Stimulated activated CD8-positive, alpha-beta memory T cell treated with anti-CD3 and anti-CD28 coated beads, Interleukin-2, amount 100 ng/mL, for 1 hour (primary cell): ENCODE measurements around the gene CACNA2D1.

ENCODE experiments used
- DNase-seq, 2 donors: peaks; one replicate each; pipeline ENCODE4 v3.0.0-alpha.2; 2020; ENCODE audit warnings: low read depth in 2 of 2

CACNA2D1 gene

DNA sequence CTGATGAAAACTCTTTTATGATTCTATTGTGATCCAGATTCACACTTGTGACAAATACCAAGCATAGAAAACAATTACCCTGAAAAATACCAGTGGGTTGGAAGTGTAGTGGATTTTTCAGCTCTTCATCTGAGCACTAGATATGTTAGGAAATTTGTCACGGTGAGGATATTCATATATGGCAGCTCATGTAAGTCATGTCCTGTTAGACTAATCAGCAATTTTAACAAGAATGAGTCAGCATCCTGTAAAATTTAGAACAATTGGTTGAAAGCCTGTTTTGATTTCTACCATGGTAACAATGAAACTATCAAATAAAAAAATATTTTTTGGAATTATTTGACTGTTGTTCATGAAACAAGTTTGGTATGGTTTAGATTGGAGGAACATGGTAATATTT, 334.3 kb downstream of the CACNA2D1 start:
- DNase-seq, result no peak

DNA sequence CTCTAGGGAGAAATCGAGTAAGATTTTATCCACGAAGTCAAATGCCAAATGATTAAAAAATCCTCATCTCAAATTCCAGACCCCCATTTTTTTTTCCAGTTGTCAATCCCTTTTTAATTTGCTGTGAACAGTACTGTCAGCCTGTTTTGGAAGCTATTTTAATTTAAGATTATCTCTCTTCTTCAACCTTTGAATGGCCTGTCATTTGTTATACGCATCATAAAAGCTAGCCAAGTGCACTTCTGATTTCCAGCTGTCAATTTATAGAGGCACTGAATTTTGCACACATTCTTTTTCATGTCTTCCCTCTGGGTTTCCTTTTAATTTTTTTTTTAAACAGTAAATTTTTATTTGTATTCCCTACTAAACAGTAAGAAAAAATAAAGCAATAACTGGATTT, 337.4 kb downstream of the CACNA2D1 start:
- DNase-seq, result no peak

DNA sequence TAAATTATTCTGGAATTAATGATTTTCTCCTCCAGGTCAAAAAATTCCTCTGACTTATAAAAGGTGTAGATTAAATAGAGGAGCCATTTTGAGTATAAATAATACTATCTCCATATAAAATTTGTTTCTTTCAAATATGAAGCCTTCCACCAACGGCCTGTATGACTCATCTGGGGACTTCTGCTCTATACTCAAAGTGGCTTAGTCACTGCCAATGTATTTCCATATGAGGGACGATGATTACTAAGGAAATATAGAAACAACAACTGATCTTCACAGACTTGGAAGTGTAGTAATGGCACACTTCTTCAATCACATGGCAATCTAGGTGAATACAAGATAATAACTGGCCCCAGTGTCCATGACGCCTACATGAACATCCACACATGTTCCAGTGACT, 338.1 kb downstream of the CACNA2D1 start:
- no peak for DNase-seq

DNA sequence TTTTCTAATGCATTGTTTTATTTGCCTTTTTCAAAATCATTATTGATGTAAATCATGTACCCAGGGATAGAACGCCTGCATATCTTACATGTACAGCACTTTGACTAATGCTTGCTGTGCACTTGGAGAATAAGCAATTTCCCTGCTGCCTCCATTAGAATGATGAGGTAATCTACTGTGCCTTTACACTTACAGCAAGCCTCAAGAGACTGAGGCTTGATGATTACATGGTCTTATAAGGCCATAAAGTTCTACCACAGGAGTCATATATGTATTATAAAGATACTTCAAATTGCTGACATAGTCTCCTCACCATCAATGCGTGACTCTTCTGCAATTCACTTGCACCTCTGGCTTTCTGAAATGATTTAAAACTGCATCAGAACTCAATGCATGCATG, 345.2 kb downstream of the CACNA2D1 start:
- no peak for DNase-seq

DNA sequence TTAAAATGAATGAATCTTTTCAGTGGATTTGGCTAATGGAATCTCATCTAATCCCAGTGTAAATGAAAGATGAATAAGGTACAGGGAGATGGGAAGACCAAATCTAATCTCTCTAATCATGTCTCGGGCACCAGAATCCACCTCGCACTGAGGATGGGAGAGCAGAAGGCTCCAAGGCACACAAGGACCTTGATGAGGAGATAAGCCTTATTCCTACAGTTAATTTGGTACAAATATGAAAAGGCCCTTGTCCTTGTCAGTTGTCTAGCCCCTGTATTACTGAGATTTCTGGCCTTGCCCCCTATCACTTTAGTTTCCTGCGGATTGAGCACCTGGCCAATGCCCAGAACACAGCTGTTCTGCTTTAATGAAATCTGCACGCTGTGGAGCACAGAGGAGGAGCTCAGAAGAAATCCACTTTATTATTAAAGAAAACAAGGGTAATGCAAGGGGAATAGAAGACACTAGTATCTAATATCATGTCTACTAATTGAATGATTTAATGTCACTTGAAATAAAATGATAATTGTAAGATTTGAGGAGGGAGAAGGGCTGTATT, 352.4 kb downstream of the CACNA2D1 start:
- DNase-seq, result no peak

DNA sequence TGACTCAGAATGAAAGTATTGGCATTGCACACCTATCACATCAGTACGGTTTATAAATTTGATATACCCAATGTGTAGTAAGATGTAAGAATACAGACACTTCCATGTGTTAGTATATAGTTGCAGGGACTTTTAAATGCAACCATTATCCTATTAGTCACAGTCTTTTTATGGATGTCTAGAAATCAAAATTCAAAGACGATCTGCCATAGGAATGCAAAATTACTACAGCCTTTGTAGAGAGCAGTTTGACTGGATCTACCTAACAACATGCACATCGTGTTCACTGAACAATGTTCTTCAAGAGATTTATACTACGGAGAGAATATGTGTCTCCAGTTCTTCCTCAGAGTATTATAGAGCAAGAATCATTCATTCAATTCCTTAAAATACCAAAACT, 356.5 kb downstream of the CACNA2D1 start:
- DNase-seq, result no peak

DNA sequence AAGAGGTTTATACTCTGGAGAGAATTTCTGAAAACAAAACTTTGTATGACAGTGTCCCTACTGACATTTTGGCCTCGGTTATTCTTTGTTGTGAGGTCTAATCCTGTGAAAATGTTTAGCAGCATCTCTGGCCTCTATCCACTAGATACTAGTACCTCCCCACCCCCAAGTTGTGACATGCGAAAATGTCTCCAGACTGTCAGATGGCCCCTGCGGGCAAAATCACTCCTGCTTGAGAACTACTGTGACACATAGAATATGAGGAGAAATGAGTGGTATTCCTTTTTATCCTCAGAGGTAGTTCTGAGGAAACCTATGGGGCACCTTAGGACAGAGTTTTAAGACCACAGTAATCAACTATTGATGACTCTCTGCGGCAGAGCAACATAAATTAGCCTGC, 358.5 kb downstream of the CACNA2D1 start:
- no peak for DNase-seq

DNA sequence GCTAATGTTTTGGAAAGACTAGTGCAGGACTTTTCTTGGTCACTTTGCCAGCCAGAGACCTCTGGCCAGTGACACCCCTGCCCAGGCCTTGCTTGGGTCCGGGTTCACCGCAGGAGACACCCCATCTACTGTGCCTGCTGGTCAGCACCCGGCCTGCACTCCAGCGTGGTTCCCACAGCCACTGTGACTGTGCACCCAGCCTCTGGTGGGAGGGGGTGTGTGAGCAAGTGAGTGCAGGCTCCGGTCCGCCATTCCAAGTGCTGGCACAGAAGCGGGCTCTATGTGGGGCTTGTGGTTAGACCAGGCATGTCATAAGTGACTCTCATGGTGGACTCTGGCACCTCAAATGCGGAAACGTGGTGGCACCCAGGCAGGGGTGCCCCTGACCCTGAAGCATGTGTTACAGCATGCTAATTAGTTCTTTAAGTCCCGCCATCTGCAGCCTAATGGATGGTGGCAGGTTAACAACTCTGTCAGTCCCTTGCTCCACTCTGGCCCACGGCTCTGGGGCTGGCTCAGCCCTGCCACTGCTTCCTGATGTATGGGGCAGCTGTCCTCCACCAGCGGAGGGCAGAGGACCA, 361.8 kb downstream of the CACNA2D1 start:
- no peak for DNase-seq

DNA sequence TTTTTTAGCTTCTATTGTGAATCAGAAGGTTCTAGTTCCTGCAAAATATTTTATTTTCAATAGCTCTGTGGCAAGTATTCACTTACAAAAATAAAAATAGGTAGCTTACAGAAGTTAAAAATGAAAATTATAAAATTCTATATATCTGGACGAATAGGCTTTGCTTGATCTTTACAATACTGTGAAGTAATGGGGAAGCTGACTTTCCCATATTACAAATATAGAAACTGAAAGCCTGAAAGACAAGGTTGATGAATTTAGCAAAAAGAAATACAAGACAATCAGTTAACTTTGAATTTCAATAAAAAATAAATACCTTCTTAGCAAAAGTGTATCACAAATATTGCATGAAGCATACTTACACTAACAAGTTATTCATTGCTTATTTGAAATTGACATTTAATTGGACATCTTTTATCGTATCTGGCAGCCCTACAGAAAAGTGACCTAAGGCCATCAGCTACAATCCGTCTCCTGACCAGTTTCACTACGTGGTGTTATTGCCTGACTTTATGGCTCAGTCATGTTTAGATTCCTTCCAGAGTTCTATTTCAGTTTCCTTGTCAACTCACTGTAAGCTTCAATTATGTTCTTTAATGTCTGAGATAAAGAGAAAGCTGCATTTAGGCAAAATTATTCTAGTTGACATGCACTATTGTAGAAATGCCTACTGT, 363.2 kb downstream of the CACNA2D1 start:
- DNase-seq, result no peak

DNA sequence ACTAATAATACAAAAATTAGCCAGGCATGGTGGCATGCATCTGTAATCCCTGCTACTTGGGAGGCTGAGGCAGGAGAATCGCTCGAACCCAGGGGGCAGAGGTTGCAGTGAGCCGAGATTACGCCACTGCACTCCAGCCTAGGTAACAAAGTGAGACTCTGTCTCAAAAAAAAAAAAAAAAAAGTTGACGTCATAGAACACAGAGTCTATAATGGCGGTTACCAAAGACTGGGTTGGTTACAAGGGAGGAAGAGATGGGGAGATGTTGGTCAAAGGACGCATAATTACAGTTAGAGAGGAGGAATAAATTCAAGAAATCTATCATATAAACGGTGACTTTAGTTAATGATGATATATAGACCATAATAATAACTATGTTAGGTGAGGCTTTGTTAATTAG, 364.1 kb downstream of the CACNA2D1 start:
- no peak for DNase-seq

DNA sequence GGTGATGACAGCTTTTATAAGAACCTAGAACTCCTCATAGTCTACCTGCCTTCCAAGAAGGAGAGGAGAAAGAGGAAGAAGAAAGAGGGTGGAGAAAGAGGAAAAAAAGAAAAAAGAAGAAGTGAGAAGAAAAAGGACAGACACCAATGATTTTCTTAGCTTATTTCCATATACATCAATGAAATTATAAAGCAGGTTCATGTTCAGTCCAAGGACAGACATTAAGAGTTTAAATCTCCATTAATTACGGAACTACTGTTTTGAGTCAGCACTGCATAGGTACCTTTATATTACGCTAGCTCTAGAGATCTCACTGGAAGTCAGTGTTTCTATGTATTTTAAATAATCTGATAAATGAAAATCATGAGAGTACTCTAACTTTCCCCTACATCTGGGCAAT, 364.8 kb downstream of the CACNA2D1 start:
- no peak for DNase-seq

DNA sequence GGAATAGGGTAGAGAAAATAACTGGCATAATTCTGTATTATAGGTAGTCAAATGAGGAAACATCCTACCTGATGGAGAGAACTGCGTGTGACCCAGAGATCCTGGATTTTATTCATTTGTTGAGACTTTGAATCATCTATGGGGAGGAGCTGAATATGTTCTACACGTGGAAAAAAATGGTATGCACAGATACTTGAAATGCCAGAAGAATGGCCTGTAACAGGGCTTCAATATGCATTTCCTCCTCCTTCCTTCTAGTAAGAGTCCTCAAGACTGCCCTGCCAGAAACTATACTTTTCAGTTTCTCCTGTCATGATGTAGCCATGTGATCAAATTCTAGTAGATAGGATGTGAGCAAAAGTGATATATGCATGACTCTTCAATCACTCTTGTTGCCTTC, 372.1 kb downstream of the CACNA2D1 start:
- DNase-seq, result no peak

DNA sequence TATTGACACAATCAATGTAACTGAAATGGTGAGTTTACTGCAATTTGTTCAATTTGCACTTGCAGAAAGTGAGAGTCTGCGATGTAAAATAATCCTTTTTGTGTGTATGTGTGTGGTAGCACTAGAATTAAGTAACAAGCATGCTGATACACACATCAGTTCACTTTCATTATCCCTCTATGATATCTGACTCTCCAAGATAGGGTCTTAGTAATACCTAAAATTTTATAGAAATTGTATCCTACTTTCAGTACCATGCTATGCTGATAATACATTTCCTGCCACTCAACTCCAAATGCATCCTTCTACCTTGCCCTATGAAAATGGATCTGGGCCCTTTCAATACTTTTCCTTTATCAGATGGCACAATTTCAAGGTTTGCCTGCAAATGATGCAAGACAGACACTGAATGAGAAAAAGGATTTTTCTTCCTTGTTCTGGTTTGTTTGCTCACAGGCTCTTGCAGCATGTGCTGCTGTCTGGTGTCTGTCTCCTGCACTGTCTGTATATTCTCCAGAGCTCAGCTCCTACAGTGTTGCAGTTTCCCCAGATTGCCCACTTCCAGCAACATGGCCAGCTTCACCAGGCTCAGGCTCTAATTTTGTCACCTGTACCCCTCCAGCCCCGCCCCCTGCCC, 375.8 kb downstream of the CACNA2D1 start:
- DNase-seq, result no peak

DNA sequence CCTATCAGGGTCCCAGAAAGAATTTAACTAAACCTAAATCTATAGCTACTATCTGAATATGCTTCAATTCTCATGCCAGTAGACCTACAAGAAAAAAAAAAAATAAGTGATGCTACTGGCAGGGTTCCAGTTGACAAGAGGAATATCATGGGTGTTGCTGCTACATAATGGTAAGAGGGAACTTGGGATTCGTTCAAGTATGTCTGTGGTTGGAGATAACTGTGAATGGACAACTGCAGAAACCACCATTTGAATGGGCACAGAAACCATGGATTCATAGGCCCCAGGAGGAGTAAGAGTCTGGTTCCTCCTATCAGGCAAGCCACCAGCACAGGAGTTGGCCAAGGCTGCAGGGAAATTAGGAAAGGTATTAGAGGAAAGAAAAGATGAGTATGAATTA, 386.1 kb downstream of the CACNA2D1 start:
- DNase-seq, result no peak

DNA sequence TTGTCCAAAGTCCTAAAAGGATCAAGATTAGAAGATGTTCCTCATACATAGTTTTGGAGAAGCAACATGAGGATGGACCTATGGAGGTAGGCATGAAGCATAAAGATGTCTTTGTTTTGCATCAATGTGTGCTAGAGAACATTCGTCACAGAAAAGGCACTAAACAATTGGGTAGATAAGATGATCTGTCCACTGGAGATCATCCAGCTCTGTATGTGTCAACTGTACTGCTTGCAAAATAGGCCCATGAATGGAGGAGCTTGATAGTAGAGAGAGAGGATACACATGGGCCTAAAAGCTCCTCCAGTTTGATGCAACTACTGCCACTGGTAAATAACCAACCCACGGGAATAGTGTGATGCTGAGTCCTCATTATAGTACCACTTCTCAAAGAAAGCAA, 387.3 kb downstream of the CACNA2D1 start:
- DNase-seq, result no peak

DNA sequence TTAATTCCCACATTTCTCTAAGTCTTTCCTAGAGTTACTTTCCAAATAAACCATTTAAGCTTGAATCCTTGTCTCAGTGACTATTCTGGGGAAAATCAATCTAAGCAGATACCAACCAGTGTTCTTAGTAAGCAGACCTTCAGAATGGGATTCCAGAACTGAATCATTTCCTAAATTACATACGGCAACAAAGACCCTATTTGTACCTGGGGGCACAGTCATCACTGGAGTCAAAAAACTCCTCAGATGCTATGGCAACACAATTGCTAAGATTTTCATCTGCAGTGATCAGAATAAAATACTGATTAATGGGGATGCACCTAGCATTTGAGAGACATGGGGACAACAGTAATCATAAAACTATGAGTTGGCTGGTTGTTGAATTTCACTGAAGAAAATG, 389.0 kb downstream of the CACNA2D1 start:
- DNase-seq, result no peak

DNA sequence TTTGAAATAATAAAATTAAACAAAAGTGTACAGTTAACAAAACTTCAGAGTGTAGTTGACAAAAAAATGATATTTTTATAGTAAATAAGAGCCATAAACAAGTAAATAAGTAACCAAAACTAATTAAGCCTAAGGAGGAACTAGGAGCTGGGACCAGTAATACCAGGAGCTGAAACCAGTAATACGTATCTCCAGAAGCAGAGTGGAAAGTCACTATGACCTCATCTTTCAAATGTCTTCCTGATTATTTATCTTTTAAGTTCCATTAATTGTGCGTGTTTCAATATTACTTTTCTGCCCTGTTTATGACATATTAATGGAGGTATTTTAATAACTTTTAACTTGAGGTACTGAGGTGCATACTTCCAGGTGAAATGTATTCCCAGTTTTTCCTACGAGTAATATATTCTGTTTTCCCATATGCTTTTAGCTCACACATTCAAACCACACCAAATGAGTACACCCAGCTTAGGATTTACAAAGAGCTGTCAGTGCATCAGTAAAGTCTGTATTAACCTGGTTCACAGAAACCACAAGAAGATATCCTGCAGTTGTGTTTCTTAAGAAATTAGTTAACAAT, 390.0 kb downstream of the CACNA2D1 start:
- no peak for DNase-seq

DNA sequence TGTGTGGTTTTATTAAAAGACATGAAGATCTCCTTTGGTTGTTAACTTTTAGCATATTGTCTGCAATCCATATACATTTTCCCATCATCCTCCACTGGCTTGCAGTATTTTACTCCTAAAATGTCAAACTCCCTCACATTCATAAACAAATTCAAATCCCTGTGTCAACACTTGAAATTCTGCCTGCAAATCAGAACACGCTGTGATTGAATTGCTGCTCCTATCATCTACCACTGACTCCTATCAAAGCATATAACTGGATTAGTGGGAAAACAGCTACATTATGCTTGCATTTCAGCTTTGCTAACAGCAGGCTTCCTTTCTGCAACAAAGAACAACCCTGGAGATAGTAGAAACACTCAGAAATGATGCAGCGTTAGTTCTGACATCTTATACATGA, 392.0 kb downstream of the CACNA2D1 start:
- DNase-seq, result no peak

DNA sequence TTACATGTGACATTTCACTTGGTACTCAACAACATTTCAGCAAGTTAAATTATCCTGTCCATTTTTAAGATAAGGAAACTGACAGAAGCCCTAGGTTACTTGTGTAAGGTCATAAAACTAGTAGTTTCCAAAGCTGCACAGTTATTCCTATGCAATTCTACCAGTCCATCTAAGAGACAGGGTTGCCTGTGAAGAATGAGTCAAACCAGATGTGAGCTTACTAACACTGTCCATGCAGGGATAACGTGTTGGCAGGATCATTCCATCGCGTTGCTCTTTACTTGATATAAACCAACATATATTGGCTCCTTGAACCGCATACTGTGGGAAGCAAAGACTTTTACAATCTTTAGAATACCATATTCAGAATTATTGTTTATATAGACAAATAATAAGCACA, 392.8 kb downstream of the CACNA2D1 start:
- no peak for DNase-seq

DNA sequence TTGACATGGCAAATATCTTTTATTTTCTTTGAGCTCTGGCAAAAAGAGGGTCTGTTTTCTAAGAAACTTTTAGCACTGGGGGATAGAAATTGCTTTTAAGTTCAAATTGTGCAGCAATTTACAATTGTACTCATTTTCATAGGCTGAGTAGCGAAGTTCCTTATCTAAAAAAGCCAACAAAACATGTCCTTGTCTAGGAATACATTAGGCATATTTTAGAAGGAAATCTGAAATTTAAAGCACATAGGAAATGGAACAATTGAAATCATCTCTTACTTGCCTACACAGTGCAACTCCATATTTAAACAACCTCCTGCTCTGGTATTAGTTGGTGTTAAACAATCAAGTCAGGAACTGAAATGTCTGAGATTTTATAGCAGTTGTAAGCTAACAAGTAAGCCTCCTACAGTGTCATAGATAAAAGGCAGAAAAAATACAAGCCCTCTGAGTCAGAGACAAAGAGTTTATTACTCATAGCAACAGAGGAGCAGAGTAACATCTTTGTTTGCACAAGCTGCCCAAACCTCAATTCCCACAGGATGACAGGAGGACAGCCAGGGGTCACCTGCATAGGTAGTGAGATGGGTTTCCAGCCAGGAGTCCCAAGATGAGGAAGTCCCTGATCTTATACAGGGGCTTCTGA, 393.6 kb downstream of the CACNA2D1 start:
- DNase-seq, result no peak

DNA sequence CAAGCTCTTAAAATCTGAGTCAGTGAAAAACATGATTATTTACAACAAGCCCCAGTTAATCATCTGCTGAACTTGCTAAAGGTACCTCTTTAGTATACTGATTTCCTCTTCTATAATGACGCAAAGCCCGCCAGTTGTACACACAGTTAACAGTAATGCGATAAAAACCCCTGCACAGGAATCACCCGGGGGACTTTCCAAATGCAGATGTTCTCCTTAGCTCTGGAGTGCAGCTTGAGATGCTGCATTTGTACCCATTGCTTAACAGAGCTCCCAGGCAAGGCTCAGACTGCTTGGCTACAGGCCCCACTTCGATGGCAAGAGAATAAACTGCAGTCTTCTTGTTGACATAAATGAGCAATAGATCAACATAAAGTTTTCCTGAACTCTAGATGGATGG, 394.1 kb downstream of the CACNA2D1 start:
- DNase-seq, result no peak

DNA sequence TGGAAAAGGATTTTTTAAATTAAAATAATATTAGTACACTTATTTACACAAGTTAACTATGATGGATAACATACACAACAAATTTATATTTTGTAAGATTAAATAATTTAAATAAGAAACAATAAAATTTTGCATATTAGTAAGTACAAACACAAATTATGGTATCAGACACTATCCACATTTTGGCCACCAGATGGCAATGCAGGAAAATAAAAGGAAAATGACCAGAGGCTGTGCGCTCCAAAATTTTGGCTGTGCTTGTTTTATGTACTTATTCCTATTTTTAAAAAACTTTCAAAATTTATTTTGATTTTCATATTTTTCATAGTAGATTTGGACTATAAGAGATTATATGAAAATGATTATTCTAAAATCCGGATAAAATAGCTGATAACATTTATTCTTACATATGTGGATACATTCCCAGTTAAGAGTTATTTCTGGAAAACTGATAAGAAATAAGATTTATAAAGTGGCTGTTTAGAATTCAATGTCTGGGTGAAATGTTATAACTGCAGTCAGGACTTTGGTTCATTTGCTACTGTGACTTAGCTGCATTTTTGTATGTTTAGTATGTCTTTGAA, 399.0 kb downstream of the CACNA2D1 start:
- DNase-seq, result no peak
